ENCODE data around the gene GPX6.
"Not testable (repeated sequence)": the region's sequence is repeated elsewhere in the genome, so short reads cannot be mapped to it uniquely, and the experiment has no call there.

GPX6 gene

GRCh38 chr6:28525496-28526039, 10.0 kb upstream of the GPX6 start, which contains the start of gene GPX5:
Gene GPX5 (plus strand): TSS chr6:28525881. CDS start chr6:28526014, 133 bp downstream.
- peaks cover 8% of the 10 kb centered on the region for H3K27me3 ChIP-seq (ENCODE audit: insufficient read depth, poor library complexity, severe bottlenecking)
- no peaks in the 10 kb centered on the region for H3K4me1 ChIP-seq (ENCODE audit: insufficient read depth, poor library complexity, severe bottlenecking)
- peak; percentile 31; the same call in 1 of the 3 replicates for ATAC-seq (ENCODE audit: low read depth)
- H3K4me3 ChIP-seq (ENCODE audit: severe bottlenecking), result no peak within 1 kb of the TSS
- no peaks in the 10 kb centered on the region for H3K36me3 ChIP-seq (ENCODE audit: low read depth)
- no peak within 1 kb of the TSS for H3K27ac ChIP-seq (ENCODE audit: poor library complexity, severe bottlenecking)
- no peak for DNase-seq (ENCODE audit: low spot score)
- TF ChIP-seq, protein P1, sequence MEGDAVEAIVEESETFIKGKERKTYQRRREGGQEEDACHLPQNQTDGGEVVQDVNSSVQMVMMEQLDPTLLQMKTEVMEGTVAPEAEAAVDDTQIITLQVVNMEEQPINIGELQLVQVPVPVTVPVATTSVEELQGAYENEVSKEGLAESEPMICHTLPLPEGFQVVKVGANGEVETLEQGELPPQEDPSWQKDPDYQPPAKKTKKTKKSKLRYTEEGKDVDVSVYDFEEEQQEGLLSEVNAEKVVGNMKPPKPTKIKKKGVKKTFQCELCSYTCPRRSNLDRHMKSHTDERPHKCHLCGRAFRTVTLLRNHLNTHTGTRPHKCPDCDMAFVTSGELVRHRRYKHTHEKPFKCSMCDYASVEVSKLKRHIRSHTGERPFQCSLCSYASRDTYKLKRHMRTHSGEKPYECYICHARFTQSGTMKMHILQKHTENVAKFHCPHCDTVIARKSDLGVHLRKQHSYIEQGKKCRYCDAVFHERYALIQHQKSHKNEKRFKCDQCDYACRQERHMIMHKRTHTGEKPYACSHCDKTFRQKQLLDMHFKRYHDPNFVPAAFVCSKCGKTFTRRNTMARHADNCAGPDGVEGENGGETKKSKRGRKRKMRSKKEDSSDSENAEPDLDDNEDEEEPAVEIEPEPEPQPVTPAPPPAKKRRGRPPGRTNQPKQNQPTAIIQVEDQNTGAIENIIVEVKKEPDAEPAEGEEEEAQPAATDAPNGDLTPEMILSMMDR (IDR thresholded peaks at IDR 0.05; ENCODE audit: poor library complexity, severe bottlenecking), result no peak
- no peaks in the 10 kb centered on the region for H3K9me3 ChIP-seq (ENCODE audit: severe bottlenecking)

GRCh38 chr6:28523241-28523622, 7.6 kb upstream of the GPX6 start:
- no peak for DNase-seq (ENCODE audit: low spot score)
- Histone ChIP-seq H3K27me3 (ENCODE audit: insufficient read depth, poor library complexity, severe bottlenecking) (peaks cover 8% of the 10 kb centered on the region), H3K4me1 (ENCODE audit: insufficient read depth, poor library complexity, severe bottlenecking) (no peaks in the 10 kb centered on the region), H3K36me3 (ENCODE audit: low read depth) (no peaks in the 10 kb centered on the region), H3K9me3 (ENCODE audit: severe bottlenecking) (no peaks in the 10 kb centered on the region), H3K4me3 (ENCODE audit: severe bottlenecking) (no peak overlapping the region), H3K27ac (ENCODE audit: poor library complexity, severe bottlenecking) (no peak overlapping the region)
- TF ChIP-seq, protein P1 (IDR thresholded peaks at IDR 0.05; ENCODE audit: poor library complexity, severe bottlenecking), result no peak
- 0 out of 3 replicates have a peak, but pooled peaks have one; percentile 27 for ATAC-seq (ENCODE audit: low read depth)

DNA sequence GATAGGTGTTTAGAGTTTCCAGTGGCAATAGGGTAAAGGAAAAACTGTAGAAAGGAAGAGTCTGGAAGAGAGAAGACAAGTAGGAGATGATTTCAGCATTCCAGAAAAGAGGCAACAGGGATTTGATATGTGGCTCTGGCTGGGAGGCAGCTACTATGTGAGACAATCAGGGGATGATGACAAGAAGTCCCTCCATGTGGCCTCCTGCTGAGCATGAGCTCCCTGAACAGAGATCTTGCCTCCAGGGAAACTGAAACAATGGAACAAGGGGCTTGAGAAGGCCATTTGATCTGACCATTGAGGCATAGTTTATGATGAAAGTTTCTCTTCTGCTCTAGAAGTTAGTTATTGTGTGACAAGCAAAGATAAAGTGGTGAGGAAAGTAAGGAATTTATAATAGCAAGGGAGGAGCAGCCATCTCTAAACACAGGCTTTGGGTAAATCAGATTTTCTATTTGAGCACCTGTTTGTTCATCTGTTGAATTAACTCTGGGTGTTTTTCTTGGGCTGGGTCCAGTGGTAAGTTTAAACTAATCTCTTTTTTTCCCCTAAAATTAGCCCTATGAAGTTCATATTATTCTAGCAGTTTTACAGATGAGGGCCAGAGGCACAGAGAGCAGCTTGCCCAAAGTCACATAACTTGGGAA, 7.1 kb upstream of the GPX6 start:
- Histone ChIP-seq H3K27me3 (ENCODE audit: insufficient read depth, poor library complexity, severe bottlenecking) (peaks cover 8% of the 10 kb centered on the region), H3K4me3 (ENCODE audit: severe bottlenecking) (no peak overlapping the region), H3K9me3 (ENCODE audit: severe bottlenecking) (no peaks in the 10 kb centered on the region), H3K4me1 (ENCODE audit: insufficient read depth, poor library complexity, severe bottlenecking) (no peaks in the 10 kb centered on the region), H3K27ac (ENCODE audit: poor library complexity, severe bottlenecking) (no peak overlapping the region), H3K36me3 (ENCODE audit: low read depth) (no peaks in the 10 kb centered on the region)
- TF ChIP-seq, protein P1 (IDR thresholded peaks at IDR 0.05; ENCODE audit: poor library complexity, severe bottlenecking), result no peak
- ATAC-seq (ENCODE audit: low read depth), result no peak
- no peak for DNase-seq (ENCODE audit: low spot score)

GRCh38 chr6:28517964-28518363, 2.4 kb upstream of the GPX6 start:
- peaks cover 11% of the 10 kb centered on the region for H3K27me3 ChIP-seq (ENCODE audit: insufficient read depth, poor library complexity, severe bottlenecking)
- no peak for DNase-seq (ENCODE audit: low spot score)
- TF ChIP-seq, protein P1 (IDR thresholded peaks at IDR 0.05; ENCODE audit: poor library complexity, severe bottlenecking), result no peak
- H3K4me3 ChIP-seq (ENCODE audit: severe bottlenecking), result no peak overlapping the region
- H3K36me3 ChIP-seq (ENCODE audit: low read depth), result no peaks in the 10 kb centered on the region
- ATAC-seq (ENCODE audit: low read depth), result no peak
- H3K27ac ChIP-seq (ENCODE audit: poor library complexity, severe bottlenecking), result no peak overlapping the region
- no peaks in the 10 kb centered on the region for H3K9me3 ChIP-seq (ENCODE audit: severe bottlenecking)
- H3K4me1 ChIP-seq (ENCODE audit: insufficient read depth, poor library complexity, severe bottlenecking), result no peaks in the 10 kb centered on the region

- not testable (repeated sequence) for H3K9me3 ChIP-seq (ENCODE audit: severe bottlenecking); H3K4me3 ChIP-seq (ENCODE audit: severe bottlenecking); DNase-seq (ENCODE audit: low spot score); H3K36me3 ChIP-seq (ENCODE audit: low read depth); ATAC-seq (ENCODE audit: low read depth); H3K27ac ChIP-seq (ENCODE audit: poor library complexity, severe bottlenecking); H3K4me1 ChIP-seq (ENCODE audit: insufficient read depth, poor library complexity, severe bottlenecking)
- H3K27me3 ChIP-seq (ENCODE audit: insufficient read depth, poor library complexity, severe bottlenecking), result peaks cover 13% of the 10 kb centered on the region
These were observed 3.2 kb downstream of the GPX6 start for GRCh38 chr6:28512387-28512786.

All from RWPE2 (cell line).